H9 (cell line): ENCODE data around the gene BMP7. TPM values are rescaled to one million over a fixed set of nuclear protein-coding genes. Genes with fewer than 3 reads are reported as not detected.

Experiments used
- DNase-seq: peaks from one replicate; pipeline ENCODE4 v3.0.0-alpha.2; 2017
- H2AFZ ChIP-seq: one replicate; pipeline ENCODE4 v1.6.1; 2013; ENCODE audit warnings: mild to moderate bottlenecking, low read length, control low read depth, moderate library complexity
- H2AK5ac ChIP-seq: 2 replicates; pipeline ENCODE4 v1.6.1; 2013; ENCODE audit warnings: low read length, control low read depth, mixed read lengths; ENCODE audit not compliant: insufficient read length
- H2BK120ac ChIP-seq: one replicate; pipeline ENCODE4 v1.6.1; 2013; ENCODE audit warnings: low read depth, mild to moderate bottlenecking, low read length, control low read depth, inconsistent platforms; ENCODE audit not compliant: poor library complexity, severe bottlenecking
- H2BK12ac ChIP-seq: 2 replicates; pipeline ENCODE4 v1.6.1; 2013; ENCODE audit warnings: low read length, control low read depth, mixed read lengths, low read depth; ENCODE audit not compliant: insufficient read length
- H2BK15ac ChIP-seq: 2 replicates; pipeline ENCODE4 v1.6.1; 2013; ENCODE audit warnings: low read depth, low read length, control low read depth
- H2BK20ac ChIP-seq: one replicate; pipeline ENCODE4 v1.6.1; 2013; ENCODE audit warnings: low read depth, mild to moderate bottlenecking, low read length, control low read depth, inconsistent platforms; ENCODE audit not compliant: poor library complexity, severe bottlenecking
- H2BK5ac ChIP-seq: 2 replicates; pipeline ENCODE4 v1.6.1; 2013; ENCODE audit warnings: low read length, control low read depth, mixed read lengths; ENCODE audit not compliant: insufficient read length
- H3K14ac ChIP-seq: 2 replicates; pipeline ENCODE4 v1.6.1; 2013; ENCODE audit warnings: low read length, control low read depth; ENCODE audit not compliant: insufficient read depth
- H3K18ac ChIP-seq: 2 replicates; pipeline ENCODE4 v1.6.1; 2013; ENCODE audit warnings: low read depth, mild to moderate bottlenecking, mixed read lengths, low read length, control low read depth; ENCODE audit not compliant: insufficient read length
- H3K23ac ChIP-seq: 2 replicates; pipeline ENCODE4 v1.6.1; 2013; ENCODE audit warnings: low read length, control low read depth, mixed read lengths, low read depth; ENCODE audit not compliant: insufficient read length
- H3K23me2 ChIP-seq: 2 replicates; pipeline ENCODE4 v1.6.1; 2013; ENCODE audit warnings: low read depth, mild to moderate bottlenecking, mixed read lengths, low read length, control low read depth; ENCODE audit not compliant: insufficient read length, poor library complexity, severe bottlenecking
- H3K27ac ChIP-seq: 2 replicates; pipeline ENCODE4 v1.5.1; 2013; ENCODE audit warnings: low read length, control low read depth, mixed read lengths, low read depth; ENCODE audit not compliant: insufficient read length
- H3K27me3 ChIP-seq: 2 replicates; pipeline ENCODE4 v1.6.1; 2013; ENCODE audit warnings: low read length, control low read depth, inconsistent platforms; ENCODE audit not compliant: insufficient read depth
- H3K4ac ChIP-seq: 2 replicates; pipeline ENCODE4 v1.6.1; 2013; ENCODE audit warnings: low read depth, mild to moderate bottlenecking, control low read depth, inconsistent platforms, low read length, moderate library complexity
- H3K4me1 ChIP-seq: 2 replicates; pipeline ENCODE4 v1.6.1; 2013; ENCODE audit warnings: low read length, control low read depth, inconsistent platforms; ENCODE audit not compliant: insufficient read depth
- H3K4me2 ChIP-seq: 2 replicates; pipeline ENCODE4 v1.6.1; 2013; ENCODE audit warnings: low read length, control low read depth, mixed read lengths; ENCODE audit not compliant: insufficient read length, insufficient read depth
- H3K56ac ChIP-seq: 2 replicates; pipeline ENCODE4 v1.6.1; 2013; ENCODE audit warnings: low read depth, mild to moderate bottlenecking, mixed read lengths, low read length, control low read depth; ENCODE audit not compliant: insufficient read length
- H3K79me1 ChIP-seq: 2 replicates; pipeline ENCODE4 v1.6.1; 2013; ENCODE audit warnings: low read depth, mild to moderate bottlenecking, moderate library complexity, low read length, control low read depth, inconsistent platforms; ENCODE audit not compliant: insufficient read depth, poor library complexity, severe bottlenecking
- H3K79me2 ChIP-seq: 2 replicates; pipeline ENCODE4 v1.6.1; 2013; ENCODE audit warnings: low read length, control low read depth, inconsistent platforms; ENCODE audit not compliant: insufficient read depth
- H3K9ac ChIP-seq: 2 replicates; pipeline ENCODE4 v1.6.1; 2013; ENCODE audit warnings: low read length, control low read depth, mixed read lengths; ENCODE audit not compliant: insufficient read length; ENCODE audit errors: extremely low read depth
- H3K9me3 ChIP-seq: one replicate; pipeline ENCODE4 v1.6.1; 2013; ENCODE audit warnings: low read depth, low read length, inconsistent platforms; ENCODE audit not compliant: control insufficient read depth
- H3T11ph ChIP-seq: one replicate; pipeline ENCODE4 v1.6.1; 2013; ENCODE audit warnings: mild to moderate bottlenecking, low read length, control low read depth, inconsistent platforms
- H4K20me1 ChIP-seq: one replicate; pipeline ENCODE4 v1.6.1; 2013; ENCODE audit not compliant: control insufficient read depth, insufficient read length, insufficient read depth
- H4K5ac ChIP-seq: 2 replicates; pipeline ENCODE4 v1.6.1; 2013; ENCODE audit warnings: low read depth, mild to moderate bottlenecking, mixed read lengths, low read length, control low read depth; ENCODE audit not compliant: insufficient read length
- H4K8ac ChIP-seq: replicated peaks from 2 replicates; pipeline ENCODE4 v1.6.1; 2013; ENCODE audit warnings: low read length, control low read depth, mixed read lengths, low read depth; ENCODE audit not compliant: insufficient read length
- H4K91ac ChIP-seq: 2 replicates; pipeline ENCODE4 v1.6.1; 2013; ENCODE audit warnings: low read depth, mild to moderate bottlenecking, moderate library complexity, mixed read lengths, low read length, control low read depth; ENCODE audit not compliant: insufficient read length
- H3K27ac Mint-ChIP-seq, 3 experiments: 2 replicates in 2 of 3; 3 replicates in 1 of 3; pipeline ENCODE4 v1.8.0; 2020 to 2021; ENCODE audit warnings: mixed read lengths in 3 of 3, mild to moderate bottlenecking in 1 of 3, moderate library complexity in 1 of 3
- H3K27me3 Mint-ChIP-seq: 2 replicates; pipeline ENCODE4 v1.8.0; 2021; ENCODE audit warnings: low read depth, mild to moderate bottlenecking, moderate library complexity, mixed read lengths
- H3K36me3 Mint-ChIP-seq, 3 experiments: 2 replicates in 2 of 3; 3 replicates in 1 of 3; pipeline ENCODE4 v1.8.0; 2020 to 2021; ENCODE audit warnings: low read depth in 3 of 3, mixed read lengths in 3 of 3; ENCODE audit not compliant: insufficient read depth in 1 of 3
- H3K4me1 Mint-ChIP-seq, 2 experiments: 2 replicates each; pipeline ENCODE4 v1.8.0; 2020; ENCODE audit warnings: mixed read lengths in 2 of 2
- H3K4me3 Mint-ChIP-seq, 2 experiments: 2 replicates in 1 of 2; 3 replicates in 1 of 2; pipeline ENCODE4 v1.8.0; 2020 to 2021; ENCODE audit warnings: mild to moderate bottlenecking in 2 of 2, mixed read lengths in 2 of 2, moderate library complexity in 1 of 2
- H3K9me3 Mint-ChIP-seq, 2 experiments: 2 replicates in 1 of 2; 3 replicates in 1 of 2; pipeline ENCODE4 v1.8.0; 2020; ENCODE audit warnings: mild to moderate bottlenecking in 2 of 2, mixed read lengths in 2 of 2, moderate library complexity in 1 of 2
- WGBS: extraction: QIAGEN DNeasy Blood & Tissue Kit; methylation state at CpG from one replicate; pipeline ENCODE4 v1.1.7; 2013; ENCODE audit warnings: missing lambda C conversion rate, low lambda C conversion rate, mixed read lengths; ENCODE audit not compliant: insufficient read length; ENCODE audit errors: extremely low coverage; 5-methylcytosine and 5-hydroxymethylcytosine counted together
- total RNA-seq: library from RNA; stranded (reverse); gene quantifications from 2 replicates; pipeline ENCODE4 v1.2.1, GENCODE V29; 2021
- TF ChIP-seq, protein P1 (sequence below): fragments of 200-600 bp; sonication (generic); conservative IDR thresholded peaks from 3 replicates; pipeline ENCODE4 v1.8.0; 2021; ENCODE audit warnings: antibody characterized with exemption, mild to moderate bottlenecking

BMP7 gene
- total RNA-seq, 1 experiment from 2014 or later, result 17.7 TPM

DNA sequence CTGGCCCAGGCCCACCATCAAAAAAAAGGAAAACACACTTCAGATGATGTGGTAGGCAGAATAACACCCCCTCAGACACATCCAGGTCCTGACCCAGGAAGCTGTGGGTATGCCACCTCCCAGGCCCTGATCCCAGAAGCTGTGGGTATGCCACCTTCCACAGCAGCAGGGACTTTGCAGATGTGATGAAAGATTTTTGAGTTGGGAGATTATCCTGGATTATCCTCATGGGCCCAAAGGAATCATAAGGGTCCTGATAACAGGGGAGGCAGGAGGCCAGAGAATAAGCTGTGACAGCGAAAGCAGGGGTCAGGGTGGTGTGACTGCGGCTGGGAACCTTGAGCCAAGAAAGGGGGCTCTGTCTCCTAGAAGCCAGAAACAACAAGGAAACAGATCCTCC is 55.0 kb downstream of the BMP7 start:
- H3K27ac Mint-ChIP-seq, result peak overlapping the region in 2 of 3 experiments; percentile 94 to 95; a peak in 4 of 7 replicates
- H3K4me2 ChIP-seq, result no peak overlapping the region

More for the DNA sequence above, 55.0 kb downstream of the BMP7 start:
- Histone ChIP-seq H4K91ac (no peak overlapping the region), H3K4ac (no peak overlapping the region), H3K79me1 (no peaks in the 10 kb centered on the region), H3K56ac (no peak overlapping the region), H4K5ac (no peak overlapping the region), H2BK12ac (no peak overlapping the region), H3K27me3 (no peaks in the 10 kb centered on the region), H3K14ac (peak overlapping the region; percentile 28; the same call in 1 of the 2 replicates), H3T11ph (no peak overlapping the region), H3K27ac (no peak overlapping the region), H2BK20ac (no peak overlapping the region), H3K23ac (no peak overlapping the region), H2AFZ (no peak overlapping the region), H2AK5ac (no peak overlapping the region), H3K23me2 (no peaks in the 10 kb centered on the region), H3K4me1 (peaks cover 4% of the 10 kb centered on the region; the same call in 1 of the 2 replicates), H2BK5ac (no peak overlapping the region), H3K9me3 (no peaks in the 10 kb centered on the region), H2BK15ac (no peak overlapping the region), H3K18ac (no peak overlapping the region), H2BK120ac (no peak overlapping the region), H3K79me2 (no peaks in the 10 kb centered on the region), H4K20me1 (no peaks in the 10 kb centered on the region), H4K8ac (no peak overlapping the region), H3K9ac (no peak overlapping the region)
- peaks cover 21% of the 10 kb centered on the region for H3K27me3 Mint-ChIP-seq
- H3K4me3 Mint-ChIP-seq, result no peak overlapping the region; a peak in 2 of 5 replicates
- peaks cover 2 to 9% (median 7%) of the 10 kb centered on the region in 3 experiments; a peak in 5 of 7 replicates for H3K36me3 Mint-ChIP-seq
- DNase-seq, result no peak
- peaks cover 7 to 8% of the 10 kb centered on the region in 2 experiments for H3K9me3 Mint-ChIP-seq
- H3K4me1 Mint-ChIP-seq, result peaks cover 28 to 41% of the 10 kb centered on the region in 2 experiments
- TF ChIP-seq, protein P1, sequence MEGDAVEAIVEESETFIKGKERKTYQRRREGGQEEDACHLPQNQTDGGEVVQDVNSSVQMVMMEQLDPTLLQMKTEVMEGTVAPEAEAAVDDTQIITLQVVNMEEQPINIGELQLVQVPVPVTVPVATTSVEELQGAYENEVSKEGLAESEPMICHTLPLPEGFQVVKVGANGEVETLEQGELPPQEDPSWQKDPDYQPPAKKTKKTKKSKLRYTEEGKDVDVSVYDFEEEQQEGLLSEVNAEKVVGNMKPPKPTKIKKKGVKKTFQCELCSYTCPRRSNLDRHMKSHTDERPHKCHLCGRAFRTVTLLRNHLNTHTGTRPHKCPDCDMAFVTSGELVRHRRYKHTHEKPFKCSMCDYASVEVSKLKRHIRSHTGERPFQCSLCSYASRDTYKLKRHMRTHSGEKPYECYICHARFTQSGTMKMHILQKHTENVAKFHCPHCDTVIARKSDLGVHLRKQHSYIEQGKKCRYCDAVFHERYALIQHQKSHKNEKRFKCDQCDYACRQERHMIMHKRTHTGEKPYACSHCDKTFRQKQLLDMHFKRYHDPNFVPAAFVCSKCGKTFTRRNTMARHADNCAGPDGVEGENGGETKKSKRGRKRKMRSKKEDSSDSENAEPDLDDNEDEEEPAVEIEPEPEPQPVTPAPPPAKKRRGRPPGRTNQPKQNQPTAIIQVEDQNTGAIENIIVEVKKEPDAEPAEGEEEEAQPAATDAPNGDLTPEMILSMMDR, result no peak
- WGBS, result no CpG with 5 or more reads among the region's 2 CpGs
